Measurements from ENCODE around the gene REPS2.

The REPS2 gene

GRCh38 chrX:17046478-17047097, 100.1 kb downstream of the REPS2 start:
- no peak overlapping the region for H3K4me3 ChIP-seq (ENCODE audit: low read depth, low read length)
- TF ChIP-seq CTCF (IDR thresholded peaks at IDR 0.05; ENCODE audit: insufficient read depth, low read depth, low read length, missing control alignments), result peak; percentile 68
- peak; percentile 60 for DNase-seq (ENCODE audit: low read depth)

GRCh38 chrX:17047224-17047623, 100.8 kb downstream of the REPS2 start:
- H3K4me3 ChIP-seq (ENCODE audit: low read depth, low read length), result no peak overlapping the region
- no peak for TF ChIP-seq CTCF (IDR thresholded peaks at IDR 0.05; ENCODE audit: insufficient read depth, low read depth, low read length, missing control alignments)
- DNase-seq (ENCODE audit: low read depth), result no peak

GRCh38 chrX:17052210-17052609, 105.8 kb downstream of the REPS2 start:
- TF ChIP-seq CTCF (IDR thresholded peaks at IDR 0.05; ENCODE audit: insufficient read depth, low read depth, low read length, missing control alignments), result no peak
- DNase-seq (ENCODE audit: low read depth), result no peak
- no peak overlapping the region for H3K4me3 ChIP-seq (ENCODE audit: low read depth, low read length)

GRCh38 chrX:17052793-17053192, 106.3 kb downstream of the REPS2 start:
- no peak for TF ChIP-seq CTCF (IDR thresholded peaks at IDR 0.05; ENCODE audit: insufficient read depth, low read depth, low read length, missing control alignments)
- DNase-seq (ENCODE audit: low read depth), result no peak
- no peak overlapping the region for H3K4me3 ChIP-seq (ENCODE audit: low read depth, low read length)

- TF ChIP-seq CTCF (IDR thresholded peaks at IDR 0.05; ENCODE audit: insufficient read depth, low read depth, low read length, missing control alignments), result no peak
- no peak for DNase-seq (ENCODE audit: low read depth)
- no peak overlapping the region for H3K4me3 ChIP-seq (ENCODE audit: low read depth, low read length)
Observed at GRCh38 chrX:17053502-17053901, 107.0 kb downstream of the REPS2 start.

- DNase-seq (ENCODE audit: low read depth), result no peak
- TF ChIP-seq CTCF (IDR thresholded peaks at IDR 0.05; ENCODE audit: insufficient read depth, low read depth, low read length, missing control alignments), result no peak
- no peak overlapping the region for H3K4me3 ChIP-seq (ENCODE audit: low read depth, low read length)
Observed at GRCh38 chrX:17056868-17057608, 110.6 kb downstream of the REPS2 start.

Data from GM12865 (cell line).